HCT116 (cell line): ENCODE measurements around the gene ARRDC2. TPM values are rescaled to one million over a fixed set of nuclear protein-coding genes. Genes with fewer than 3 reads are reported as not detected.

Source experiments
- ATAC-seq: fragments of 200-7000 bp; cut with Tn5 transposase; 2 replicates; pipeline ENCODE4 v1.9.1; 2020; ENCODE audit warnings: mild to moderate bottlenecking, moderate library complexity
- BruUV-seq: library from RNA; stranded (reverse); fragments of 400-500 nt; replicated peaks from 2 replicates; lab custom pipeline; 2021; lab: Mats Ljungman, UMichigan
- CTCF ChIA-PET: fragments of 300-600 bp; sonication (Branson Sonifier 250); formaldehyde crosslinking; loops from one replicate; lab custom pipeline; 2021; ENCODE audit warnings: antibody characterized with exemption; lab: Charles Lee
- POLR2A ChIA-PET: fragments of 300-600, 350-600 bp; sonication (Branson Sonifier 250); formaldehyde crosslinking; loops from one replicate; lab custom pipeline; 2021; ENCODE audit warnings: antibody characterized with exemption; lab: Charles Lee
- RAD21 ChIA-PET, 2 experiments: fragments of 300-600 bp; sonication (Branson Sonifier 250); formaldehyde crosslinking; loops; one replicate each; lab custom pipeline; 2023; ENCODE audit warnings: low total read pairs in 2 of 2; ENCODE audit not compliant: uncharacterized antibody in 2 of 2, unreplicated experiment in 2 of 2, low non-redundant PET in 1 of 2; lab: Charles Lee
- DNase-seq: peaks from one replicate; pipeline ENCODE4 v3.0.0-alpha.2; 2010; ENCODE audit warnings: low read depth, low spot score
- H2AFZ ChIP-seq: fragments of 200-600 bp; shearing (Covaris generic), sonication (generic); 2 replicates; pipeline ENCODE4 v1.6.1; 2017; ENCODE audit warnings: low read depth, mixed run types, mixed read lengths, antibody characterized with exemption, low read length; ENCODE audit not compliant: poor library complexity, severe bottlenecking
- H3K27ac ChIP-seq: 2 replicates; pipeline ENCODE4 v1.5.1; 2012; ENCODE audit warnings: low read depth, low read length
- H3K27me3 ChIP-seq: fragments of 200-600 bp; sonication (generic); 2 replicates; pipeline ENCODE4 v1.6.1; 2016; ENCODE audit warnings: mixed run types, low read length, mixed read lengths; ENCODE audit not compliant: insufficient read depth
- H3K36me3 ChIP-seq, 2 experiments: fragments of 200-500 bp in 1 of 2; fragments of 200-600 bp in 1 of 2; sonication (Bioruptor generic) in 1 of 2; sonication (generic) in 1 of 2; 2 replicates each; pipeline versions ENCODE4 v1.5.1 to v1.6.1; 2014 to 2016; ENCODE audit warnings: low read length in 2 of 2, inconsistent platforms in 1 of 2, mixed read lengths in 1 of 2, mixed run types in 1 of 2; ENCODE audit not compliant: insufficient read depth in 2 of 2, control insufficient read depth in 1 of 2
- H3K4me1 ChIP-seq, 2 experiments: fragments of 200-600 bp in 1 of 2; sonication (generic) in 1 of 2; 2 replicates each; pipeline versions ENCODE4 v1.5.1 to v1.6.1; 2012 to 2017; ENCODE audit warnings: low read length in 2 of 2, inconsistent platforms in 1 of 2, mild to moderate bottlenecking in 1 of 2, mixed read lengths in 1 of 2, mixed run types in 1 of 2, moderate library complexity in 1 of 2; ENCODE audit not compliant: insufficient read depth in 2 of 2, control insufficient read depth in 1 of 2
- H3K4me2 ChIP-seq: fragments of 200-600 bp; sonication (generic); 2 replicates; pipeline ENCODE4 v1.6.1; 2017; ENCODE audit warnings: mixed run types, low read length, mixed read lengths
- H3K4me3 ChIP-seq, 2 experiments: fragments of 200-600 bp in 1 of 2; sonication (generic) in 1 of 2; replicated peaks in 1 of 2; 2 replicates each; pipeline ENCODE4 v1.5.1; 2011 to 2016; ENCODE audit warnings: low read length in 2 of 2, control low read depth in 1 of 2, low read depth in 1 of 2, mild to moderate bottlenecking in 1 of 2, mixed read lengths in 1 of 2, mixed run types in 1 of 2
- H3K79me2 ChIP-seq: fragments of 200-600 bp; sonication (generic); 2 replicates; pipeline ENCODE4 v1.6.1; 2017; ENCODE audit warnings: mild to moderate bottlenecking, mixed run types, low read length, moderate library complexity, mixed read lengths; ENCODE audit not compliant: insufficient read depth
- H3K9ac ChIP-seq: fragments of 200-600 bp; sonication (generic); 2 replicates; pipeline ENCODE4 v1.6.1; 2016; ENCODE audit warnings: low read length, mixed read lengths
- H3K9me2 ChIP-seq: fragments of 200-600 bp; sonication (generic), shearing (Covaris generic); 2 replicates; pipeline ENCODE4 v1.6.1; 2017; ENCODE audit warnings: mixed run types, mild to moderate bottlenecking, moderate library complexity; ENCODE audit not compliant: insufficient read depth
- H3K9me3 ChIP-seq, 2 experiments: fragments of 200-500 bp in 1 of 2; fragments of 200-600 bp in 1 of 2; sonication (Bioruptor generic) in 1 of 2; sonication (generic) in 1 of 2; 2 replicates each; pipeline ENCODE4 v1.6.1; 2014 to 2017; ENCODE audit warnings: low read length in 2 of 2, mixed read lengths in 2 of 2, inconsistent platforms in 1 of 2, low read depth in 1 of 2, mild to moderate bottlenecking in 1 of 2, mixed run types in 1 of 2, moderate library complexity in 1 of 2; ENCODE audit not compliant: control insufficient read depth in 1 of 2, insufficient read depth in 1 of 2
- H4K20me1 ChIP-seq: fragments of 200-600 bp; sonication (generic), shearing (Covaris generic); 2 replicates; pipeline ENCODE4 v1.6.1; 2017; ENCODE audit warnings: mixed run types, mild to moderate bottlenecking, moderate library complexity; ENCODE audit not compliant: insufficient read depth
- CEBPB ChIP-seq: IDR thresholded peaks from 2 replicates; pipeline ENCODE4 v1.6.1; 2012; ENCODE audit warnings: low read depth
- CTCF ChIP-seq, 3 experiments: fragments of 200-600 bp in 1 of 3; sonication (generic) in 1 of 3; IDR thresholded peaks in 2 of 3; conservative IDR thresholded peaks in 1 of 3; 2 replicates each; pipeline ENCODE4 v1.5.1; 2012 to 2017; ENCODE audit warnings: low read depth in 2 of 3, low read length in 2 of 3, antibody characterized with exemption in 1 of 3, borderline replicate concordance in 1 of 3, control low read depth in 1 of 3, mild to moderate bottlenecking in 1 of 3, mixed read lengths in 1 of 3, mixed run types in 1 of 3, moderate library complexity in 1 of 3; ENCODE audit not compliant: insufficient read depth in 1 of 3
- EZH2phosphoT487 ChIP-seq: fragments of 200-600 bp; IDR thresholded peaks from 2 replicates; pipeline ENCODE4 v1.6.1; 2018; ENCODE audit warnings: antibody characterized with exemption, borderline replicate concordance
- POLR2A ChIP-seq: IDR thresholded peaks from 2 replicates; pipeline ENCODE4 v1.7.0; 2011; ENCODE audit warnings: borderline replicate concordance; ENCODE audit not compliant: insufficient read depth, insufficient read length; ENCODE audit errors: extremely low read depth
- RAD21 ChIP-seq: IDR thresholded peaks from 2 replicates; pipeline ENCODE4 v1.6.1; 2012; ENCODE audit warnings: low read depth, mild to moderate bottlenecking
- SIN3A ChIP-seq: IDR thresholded peaks from 2 replicates; pipeline ENCODE4 v1.6.1; 2012; ENCODE audit warnings: low read depth
- SRF ChIP-seq: IDR thresholded peaks from 2 replicates; pipeline ENCODE4 v1.6.1; 2012; ENCODE audit warnings: low read depth
- TCF7L2 ChIP-seq: IDR thresholded peaks from 2 replicates; pipeline ENCODE4 v1.7.0; 2011; ENCODE audit warnings: borderline replicate concordance, inconsistent platforms; ENCODE audit not compliant: insufficient read depth, insufficient read length; ENCODE audit errors: extremely low read depth
- YY1 ChIP-seq: IDR thresholded peaks from 2 replicates; pipeline ENCODE4 v1.6.1; 2011; ENCODE audit warnings: low read length, low read depth, moderate library complexity, mild to moderate bottlenecking; ENCODE audit not compliant: insufficient replicate concordance; ENCODE audit errors: extremely low read depth
- ZNF274 ChIP-seq: fragments of 200-500 bp; sonication (Bioruptor generic); IDR thresholded peaks from 2 replicates; pipeline ENCODE4 v1.6.1; 2014; ENCODE audit warnings: mild to moderate bottlenecking, low read depth, low read length, inconsistent platforms
- intact Hi-C: fragments of 100-400 bp; cut with micrococcal nuclease; formaldehyde crosslinking; loops from 2 replicates; pipeline ENCODE4 v1.10.0; 2022
- total RNA-seq: library from RNA; stranded (reverse); gene quantifications from one replicate; pipeline ENCODE4 v1.2.1, GENCODE V29; 2021; ENCODE audit not compliant: unreplicated experiment
- TF ChIP-seq, protein P1 (sequence below): IDR thresholded peaks from 2 replicates; pipeline ENCODE4 v1.6.1; 2012; ENCODE audit warnings: low read depth
- TF ChIP-seq, protein P2 (sequence below): IDR thresholded peaks from 2 replicates; pipeline ENCODE4 v1.6.1; 2012
- TF ChIP-seq, protein P3 (sequence below): IDR thresholded peaks from 2 replicates; pipeline ENCODE4 v1.6.1; 2012
- TF ChIP-seq, protein P4 (sequence below): IDR thresholded peaks from 2 replicates; pipeline ENCODE4 v1.6.1; 2011; ENCODE audit warnings: mild to moderate bottlenecking, low read length, moderate library complexity; ENCODE audit not compliant: insufficient replicate concordance; ENCODE audit errors: extremely low read depth

Gene ARRDC2
- total RNA-seq, 1 experiment from 2014 or later = 36.5 TPM

- H3K4me2 ChIP-seq = no peak overlapping the region
- no peaks in the 10 kb centered on the region for H3K27me3 ChIP-seq
- no peaks in the 10 kb centered on the region for H4K20me1 ChIP-seq
- no peaks in the 10 kb centered on the region for H3K36me3 ChIP-seq
- ChIA-PET CTCF (no interaction called here), RAD21 (no interaction called here), POLR2A (no interaction called here)
- H3K9ac ChIP-seq = no peak overlapping the region
- TF ChIP-seq ZNF274 (no peak), EZH2phosphoT487 (no peak), CTCF (IDR thresholded peaks at IDR 0.05 in 2 of 3, conservative IDR thresholded peaks at IDR 0.05 in 1 of 3; ENCODE audit: borderline replicate concordance in 1 of 3, insufficient read depth in 1 of 3, low read depth in 2 of 3, low read length in 2 of 3) (no peak), SRF (no peak), SIN3A (no peak), POLR2A (no peak), TCF7L2 (no peak), CEBPB (no peak), RAD21 (no peak), YY1 (no peak)
- TF ChIP-seq, protein P1, sequence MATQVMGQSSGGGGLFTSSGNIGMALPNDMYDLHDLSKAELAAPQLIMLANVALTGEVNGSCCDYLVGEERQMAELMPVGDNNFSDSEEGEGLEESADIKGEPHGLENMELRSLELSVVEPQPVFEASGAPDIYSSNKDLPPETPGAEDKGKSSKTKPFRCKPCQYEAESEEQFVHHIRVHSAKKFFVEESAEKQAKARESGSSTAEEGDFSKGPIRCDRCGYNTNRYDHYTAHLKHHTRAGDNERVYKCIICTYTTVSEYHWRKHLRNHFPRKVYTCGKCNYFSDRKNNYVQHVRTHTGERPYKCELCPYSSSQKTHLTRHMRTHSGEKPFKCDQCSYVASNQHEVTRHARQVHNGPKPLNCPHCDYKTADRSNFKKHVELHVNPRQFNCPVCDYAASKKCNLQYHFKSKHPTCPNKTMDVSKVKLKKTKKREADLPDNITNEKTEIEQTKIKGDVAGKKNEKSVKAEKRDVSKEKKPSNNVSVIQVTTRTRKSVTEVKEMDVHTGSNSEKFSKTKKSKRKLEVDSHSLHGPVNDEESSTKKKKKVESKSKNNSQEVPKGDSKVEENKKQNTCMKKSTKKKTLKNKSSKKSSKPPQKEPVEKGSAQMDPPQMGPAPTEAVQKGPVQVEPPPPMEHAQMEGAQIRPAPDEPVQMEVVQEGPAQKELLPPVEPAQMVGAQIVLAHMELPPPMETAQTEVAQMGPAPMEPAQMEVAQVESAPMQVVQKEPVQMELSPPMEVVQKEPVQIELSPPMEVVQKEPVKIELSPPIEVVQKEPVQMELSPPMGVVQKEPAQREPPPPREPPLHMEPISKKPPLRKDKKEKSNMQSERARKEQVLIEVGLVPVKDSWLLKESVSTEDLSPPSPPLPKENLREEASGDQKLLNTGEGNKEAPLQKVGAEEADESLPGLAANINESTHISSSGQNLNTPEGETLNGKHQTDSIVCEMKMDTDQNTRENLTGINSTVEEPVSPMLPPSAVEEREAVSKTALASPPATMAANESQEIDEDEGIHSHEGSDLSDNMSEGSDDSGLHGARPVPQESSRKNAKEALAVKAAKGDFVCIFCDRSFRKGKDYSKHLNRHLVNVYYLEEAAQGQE = no peak
- TF ChIP-seq, protein P2, sequence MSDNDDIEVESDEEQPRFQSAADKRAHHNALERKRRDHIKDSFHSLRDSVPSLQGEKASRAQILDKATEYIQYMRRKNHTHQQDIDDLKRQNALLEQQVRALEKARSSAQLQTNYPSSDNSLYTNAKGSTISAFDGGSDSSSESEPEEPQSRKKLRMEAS = no peak
- TF ChIP-seq, protein P3, sequence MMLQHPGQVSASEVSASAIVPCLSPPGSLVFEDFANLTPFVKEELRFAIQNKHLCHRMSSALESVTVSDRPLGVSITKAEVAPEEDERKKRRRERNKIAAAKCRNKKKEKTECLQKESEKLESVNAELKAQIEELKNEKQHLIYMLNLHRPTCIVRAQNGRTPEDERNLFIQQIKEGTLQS = no peak
- TF ChIP-seq, protein P4, sequence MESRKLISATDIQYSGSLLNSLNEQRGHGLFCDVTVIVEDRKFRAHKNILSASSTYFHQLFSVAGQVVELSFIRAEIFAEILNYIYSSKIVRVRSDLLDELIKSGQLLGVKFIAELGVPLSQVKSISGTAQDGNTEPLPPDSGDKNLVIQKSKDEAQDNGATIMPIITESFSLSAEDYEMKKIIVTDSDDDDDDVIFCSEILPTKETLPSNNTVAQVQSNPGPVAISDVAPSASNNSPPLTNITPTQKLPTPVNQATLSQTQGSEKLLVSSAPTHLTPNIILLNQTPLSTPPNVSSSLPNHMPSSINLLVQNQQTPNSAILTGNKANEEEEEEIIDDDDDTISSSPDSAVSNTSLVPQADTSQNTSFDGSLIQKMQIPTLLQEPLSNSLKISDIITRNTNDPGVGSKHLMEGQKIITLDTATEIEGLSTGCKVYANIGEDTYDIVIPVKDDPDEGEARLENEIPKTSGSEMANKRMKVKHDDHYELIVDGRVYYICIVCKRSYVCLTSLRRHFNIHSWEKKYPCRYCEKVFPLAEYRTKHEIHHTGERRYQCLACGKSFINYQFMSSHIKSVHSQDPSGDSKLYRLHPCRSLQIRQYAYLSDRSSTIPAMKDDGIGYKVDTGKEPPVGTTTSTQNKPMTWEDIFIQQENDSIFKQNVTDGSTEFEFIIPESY = no peak
- no peaks in the 10 kb centered on the region for H3K4me1 ChIP-seq
- H3K9me3 ChIP-seq = no peaks in the 10 kb centered on the region
- no peak overlapping the region for H2AFZ ChIP-seq
- no peak overlapping the region for H3K4me3 ChIP-seq
- intact Hi-C loops = no loop called here
- no peaks in the 10 kb centered on the region for H3K9me2 ChIP-seq
- no peak for ATAC-seq
- no peak for DNase-seq
- no peak overlapping the region for H3K27ac ChIP-seq
- H3K79me2 ChIP-seq = no peaks in the 10 kb centered on the region
- no TSS peak for BruUV-seq
Measured at GRCh38 chr19:17974551-17974950, 33.4 kb upstream of the ARRDC2 start.
